Endothelial cell of umbilical vein (primary cell): Measurements from ENCODE around the gene NMD3. TPM values are rescaled to one million over a fixed set of nuclear protein-coding genes. Genes with fewer than 3 reads are reported as not detected.

ENCODE experiments used
- BruUV-seq: library from RNA; stranded (reverse); fragments of 400-500 nt; replicated peaks from 2 replicates; lab custom pipeline; 2021; lab: Mats Ljungman, UMichigan
- CTCF ChIA-PET: fragments of 300-600, 350-600 bp; sonication (Branson Sonifier 250); formaldehyde crosslinking; loops from one replicate; lab custom pipeline; 2021; ENCODE audit warnings: antibody characterized with exemption, inconsistent platforms; lab: Charles Lee
- POLR2A ChIA-PET: fragments of 300-600, 350-600 bp; sonication (Branson Sonifier 250); formaldehyde crosslinking; loops from one replicate; lab custom pipeline; 2021; ENCODE audit warnings: antibody characterized with exemption, inconsistent platforms; lab: Charles Lee
- DNase-seq: peaks from one replicate; pipeline ENCODE4 v3.0.0-alpha.2; 2011; ENCODE audit warnings: low read depth, low spot score
- FAIRE-seq: peaks from 2 replicates; lab custom pipeline; 2011; peaks lifted over from hg19 to GRCh38; lab: Jason Lieb, UNC
- H2AFZ ChIP-seq: 2 replicates; pipeline ENCODE4 v1.6.0; 2012; ENCODE audit warnings: low read depth, low read length, control low read depth, inconsistent platforms
- H3K27ac ChIP-seq: 2 replicates; pipeline ENCODE4 v1.5.1; 2011; ENCODE audit warnings: low read depth, mild to moderate bottlenecking, control low read depth, low read length, moderate library complexity; ENCODE audit not compliant: insufficient read depth
- H3K27me3 ChIP-seq, 2 experiments: 2 replicates each; pipeline versions ENCODE4 v1.6.0 to v1.6.1; 2011; ENCODE audit warnings: low read length in 2 of 2, mixed read lengths in 1 of 2; ENCODE audit not compliant: control insufficient read depth in 2 of 2, insufficient read depth in 2 of 2
- H3K36me3 ChIP-seq, 2 experiments: 2 replicates in 1 of 2; 3 replicates in 1 of 2; pipeline ENCODE4 v1.5.1; 2011; ENCODE audit warnings: low read length in 2 of 2, mild to moderate bottlenecking in 1 of 2, moderate library complexity in 1 of 2; ENCODE audit not compliant: control insufficient read depth in 2 of 2, insufficient read depth in 2 of 2; ENCODE audit errors: extremely low read depth in 1 of 2
- H3K4me1 ChIP-seq: 3 replicates; pipeline ENCODE4 v1.5.1; 2011; ENCODE audit warnings: mild to moderate bottlenecking, low read length; ENCODE audit not compliant: control insufficient read depth, insufficient read depth; ENCODE audit errors: extremely low read depth
- H3K4me2 ChIP-seq: 2 replicates; pipeline ENCODE4 v1.6.1; 2011; ENCODE audit warnings: low read length, control low read depth, mixed read lengths; ENCODE audit not compliant: insufficient read depth
- H3K4me3 ChIP-seq, 3 experiments: fragments of 200-600 bp in 1 of 3; sonication (generic), shearing (Covaris generic) in 1 of 3; replicated peaks in 1 of 3; 2 replicates each; pipeline ENCODE4 v1.5.1; 2011 to 2016; ENCODE audit warnings: control low read depth in 3 of 3, low read length in 3 of 3, mild to moderate bottlenecking in 2 of 3, inconsistent platforms in 1 of 3, low read depth in 1 of 3, moderate library complexity in 1 of 3; ENCODE audit not compliant: insufficient read depth in 1 of 3
- H3K79me2 ChIP-seq: 2 replicates; pipeline ENCODE4 v1.6.0; 2012; ENCODE audit warnings: low read length, inconsistent platforms; ENCODE audit not compliant: control insufficient read depth, insufficient read depth
- H3K9ac ChIP-seq: replicated peaks from 2 replicates; pipeline ENCODE3; 2011; ENCODE audit warnings: low read length, control low read depth; ENCODE audit not compliant: insufficient read depth; ENCODE audit errors: extremely low read depth
- H3K9me1 ChIP-seq: replicated peaks from 3 replicates; pipeline ENCODE4 v1.6.0; 2011; ENCODE audit warnings: mild to moderate bottlenecking, low read length; ENCODE audit not compliant: control insufficient read depth, insufficient read depth; ENCODE audit errors: extremely low read depth
- H3K9me3 ChIP-seq: replicated peaks from 2 replicates; pipeline ENCODE4 v1.5.1; 2012; ENCODE audit warnings: low read length, inconsistent platforms; ENCODE audit not compliant: control insufficient read depth, insufficient read depth
- H4K20me1 ChIP-seq: replicated peaks from 2 replicates; pipeline ENCODE3; 2011; ENCODE audit warnings: mild to moderate bottlenecking, low read length; ENCODE audit not compliant: control insufficient read depth, insufficient read depth; ENCODE audit errors: extremely low read depth
- EZH2 ChIP-seq: IDR thresholded peaks from 2 replicates; pipeline ENCODE4 v1.6.1; 2012; ENCODE audit warnings: borderline replicate concordance, low read depth, mild to moderate bottlenecking, moderate library complexity, low read length, inconsistent platforms; ENCODE audit not compliant: severe bottlenecking
- FOS ChIP-seq: IDR thresholded peaks from 2 replicates; pipeline ENCODE4 v1.6.1; 2011; ENCODE audit warnings: mild to moderate bottlenecking, low read length, moderate library complexity, borderline replicate concordance; ENCODE audit not compliant: insufficient read depth
- GATA2 ChIP-seq: IDR thresholded peaks from 2 replicates; pipeline ENCODE4 v1.7.0; 2011; ENCODE audit warnings: low read depth, mild to moderate bottlenecking, moderate library complexity, mixed read lengths, low read length; ENCODE audit not compliant: insufficient read length, insufficient read depth
- JUN ChIP-seq: IDR thresholded peaks from 2 replicates; pipeline ENCODE4 v1.6.1; 2011; ENCODE audit warnings: borderline replicate concordance, low read depth; ENCODE audit not compliant: insufficient read length, insufficient read depth
- MYC ChIP-seq: IDR thresholded peaks from one replicate; pipeline ENCODE4 v1.6.1; 2011; ENCODE audit warnings: mild to moderate bottlenecking, low read depth, low read length
- POLR2AphosphoS5 ChIP-seq: IDR thresholded peaks from 2 replicates; pipeline ENCODE4 v1.6.1; 2012; ENCODE audit warnings: low read depth, mild to moderate bottlenecking, control low read depth, low read length, moderate library complexity; ENCODE audit not compliant: insufficient read depth
- dilution Hi-C: fragments of 300-500 bp; cut with MboI; formaldehyde crosslinking; loops from one replicate; pipeline ENCODE4 v1.15.0; 2019; ENCODE audit warnings: low sequenced_read_pairs; ENCODE audit not compliant: extremely low pct_ligation_motif_present
- intact Hi-C: fragments of 100-400 bp; cut with micrococcal nuclease; formaldehyde crosslinking; loops from one replicate; pipeline ENCODE4 v1.10.0; 2022
- polyA plus RNA-seq, 4 experiments: library from polyadenylated mRNA; depleted of rRNA in 3 of 4; stranded (reverse) in 3 of 4; unstranded in 1 of 4; fragments of >200 nt; gene quantifications; 2 replicates each; pipeline versions ENCODE4 v1.2.1 to v1.2.3, GENCODE V29; 2011 to 2012; ENCODE audit warnings: missing spikeins in 1 of 4
- total RNA-seq: library from RNA; stranded (reverse); gene quantifications from 2 replicates; pipeline ENCODE4 v1.2.3, GENCODE V29; 2021
- TF ChIP-seq, protein P1 (sequence below), 2 donors: IDR thresholded peaks; 1 replicate in 1 of 2; 2 replicates in 1 of 2; pipeline ENCODE4 v1.5.1; 2011; ENCODE audit warnings: low read length in 2 of 2, mild to moderate bottlenecking in 2 of 2, moderate library complexity in 2 of 2, control low read depth in 1 of 2, inconsistent platforms in 1 of 2, low read depth in 1 of 2; ENCODE audit not compliant: insufficient read depth in 1 of 2; ENCODE audit errors: extremely low read depth in 1 of 2
- TF ChIP-seq, protein P2 (sequence below): IDR thresholded peaks from 2 replicates; pipeline ENCODE4 v1.6.1; 2011; ENCODE audit not compliant: insufficient read depth, insufficient read length

Gene NMD3
- total and polyA plus RNA-seq, 2 donors (not counting 3 experiments of a cell fraction or from before 2014, with no cell fraction given): 14.2 to 53.8 TPM

DNA sequence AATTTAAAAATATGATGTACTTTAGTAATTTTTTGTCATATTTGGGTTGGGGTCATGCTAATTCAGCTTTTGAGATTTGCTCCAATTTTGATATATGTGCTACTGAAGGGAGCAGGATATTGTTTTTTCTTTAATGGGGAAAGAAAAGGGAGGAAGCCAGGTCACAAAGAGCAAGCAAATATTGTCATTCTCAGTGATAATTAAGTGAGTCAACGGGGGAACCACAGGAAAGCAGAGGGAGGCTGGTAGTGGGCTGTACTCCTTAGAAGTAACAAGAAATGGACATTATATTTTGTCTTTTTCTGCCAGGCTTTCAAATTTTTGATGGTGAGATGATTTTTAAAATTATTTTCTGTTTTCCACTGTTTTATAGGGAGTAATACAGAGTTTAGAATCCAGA, 45.6 kb upstream of the NMD3 start:
- no peaks in the 10 kb centered on the region for H3K36me3 ChIP-seq
- BruUV-seq: no TSS peak
- no peak overlapping the region for H3K4me3 ChIP-seq
- FAIRE-seq (peak; percentile 79), DNase-seq (peak; percentile 46)
- H3K27me3 ChIP-seq: no peaks in the 10 kb centered on the region
- dilution Hi-C loops: no loop called here
- H3K9me1 ChIP-seq: no peaks in the 10 kb centered on the region
- no peaks in the 10 kb centered on the region for H4K20me1 ChIP-seq
- no peaks in the 10 kb centered on the region for H3K9me3 ChIP-seq
- H2AFZ ChIP-seq: no peak overlapping the region
- H3K9ac ChIP-seq: no peak overlapping the region
- CTCF ChIA-PET: interaction anchor here (0.8 to 1.1 kb wide), 2 partner anchors 10 to 219 kb away, joined by 3 read pairs; no protein-coding TSS in a partner anchor
- no peaks in the 10 kb centered on the region for H3K79me2 ChIP-seq
- H3K27ac ChIP-seq: no peak overlapping the region
- TF ChIP-seq POLR2AphosphoS5 (no peak), EZH2 (no peak), FOS (peak; percentile 56), JUN (no peak), GATA2 (no peak), MYC (no peak)
- TF ChIP-seq, protein P1, sequence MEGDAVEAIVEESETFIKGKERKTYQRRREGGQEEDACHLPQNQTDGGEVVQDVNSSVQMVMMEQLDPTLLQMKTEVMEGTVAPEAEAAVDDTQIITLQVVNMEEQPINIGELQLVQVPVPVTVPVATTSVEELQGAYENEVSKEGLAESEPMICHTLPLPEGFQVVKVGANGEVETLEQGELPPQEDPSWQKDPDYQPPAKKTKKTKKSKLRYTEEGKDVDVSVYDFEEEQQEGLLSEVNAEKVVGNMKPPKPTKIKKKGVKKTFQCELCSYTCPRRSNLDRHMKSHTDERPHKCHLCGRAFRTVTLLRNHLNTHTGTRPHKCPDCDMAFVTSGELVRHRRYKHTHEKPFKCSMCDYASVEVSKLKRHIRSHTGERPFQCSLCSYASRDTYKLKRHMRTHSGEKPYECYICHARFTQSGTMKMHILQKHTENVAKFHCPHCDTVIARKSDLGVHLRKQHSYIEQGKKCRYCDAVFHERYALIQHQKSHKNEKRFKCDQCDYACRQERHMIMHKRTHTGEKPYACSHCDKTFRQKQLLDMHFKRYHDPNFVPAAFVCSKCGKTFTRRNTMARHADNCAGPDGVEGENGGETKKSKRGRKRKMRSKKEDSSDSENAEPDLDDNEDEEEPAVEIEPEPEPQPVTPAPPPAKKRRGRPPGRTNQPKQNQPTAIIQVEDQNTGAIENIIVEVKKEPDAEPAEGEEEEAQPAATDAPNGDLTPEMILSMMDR (IDR thresholded peaks at IDR 0.05; ENCODE audit: extremely low read depth in 1 of 2, insufficient read depth in 1 of 2, low read depth in 1 of 2, low read length in 2 of 2): no peak
- TF ChIP-seq, protein P2, sequence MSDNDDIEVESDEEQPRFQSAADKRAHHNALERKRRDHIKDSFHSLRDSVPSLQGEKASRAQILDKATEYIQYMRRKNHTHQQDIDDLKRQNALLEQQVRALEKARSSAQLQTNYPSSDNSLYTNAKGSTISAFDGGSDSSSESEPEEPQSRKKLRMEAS: no peak
- POLR2A ChIA-PET: no interaction called here
- intact Hi-C loops: no loop called here
- peaks cover 25% of the 10 kb centered on the region for H3K4me1 ChIP-seq
- peak overlapping the region; percentile 25 for H3K4me2 ChIP-seq
